GDM1 (cell line): ENCODE results near the gene NR0B2.
"Not testable (repeated sequence)": the region's sequence is repeated elsewhere in the genome, so short reads cannot be mapped to it uniquely, and the experiment has no call there.

Experiments used
- DNase-seq: peaks from one replicate; lab custom pipeline; 2025; lab: John Stamatoyannopoulos, UW

Gene NR0B2

DNA sequence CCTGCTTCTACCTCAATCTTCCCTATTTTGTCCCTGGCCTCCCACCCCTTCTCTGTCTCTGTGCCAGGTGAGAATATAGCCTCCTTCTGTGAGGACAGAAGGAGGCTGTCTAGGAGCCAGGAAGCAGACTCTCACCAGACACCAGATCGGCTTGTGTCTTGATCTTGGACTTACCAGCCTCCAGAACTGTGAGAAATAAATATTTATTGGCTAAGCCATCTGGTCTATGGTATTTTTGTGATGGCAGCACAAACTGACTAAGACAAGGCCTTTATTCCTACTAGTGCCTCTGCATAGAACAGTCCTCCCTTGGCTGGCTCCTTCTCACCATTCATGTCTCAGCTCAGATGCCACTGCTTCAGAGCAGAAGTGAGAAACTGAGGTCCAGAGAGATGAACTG is 25.5 kb downstream of the NR0B2 start:
- no peak for DNase-seq

DNA sequence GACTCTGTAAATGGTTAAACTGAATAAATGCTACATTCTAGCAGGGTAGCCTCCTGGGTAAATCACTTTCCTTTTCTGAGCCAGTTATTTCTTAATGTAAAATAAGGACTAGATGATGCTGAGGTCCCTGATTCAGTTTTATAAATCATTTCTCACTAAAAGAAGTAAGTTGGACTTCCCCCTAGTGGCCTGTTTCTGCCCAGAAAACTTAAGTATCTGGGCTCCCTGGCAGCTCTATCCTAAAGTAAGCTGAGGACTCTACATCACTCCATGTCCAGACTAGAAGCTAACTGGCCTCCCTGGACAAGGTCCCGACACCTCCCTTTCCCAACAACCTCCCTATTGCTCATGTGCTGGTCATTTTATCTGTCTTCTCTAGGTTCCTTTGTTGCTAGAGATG is 26.6 kb downstream of the NR0B2 start:
- DNase-seq = no peak

DNA sequence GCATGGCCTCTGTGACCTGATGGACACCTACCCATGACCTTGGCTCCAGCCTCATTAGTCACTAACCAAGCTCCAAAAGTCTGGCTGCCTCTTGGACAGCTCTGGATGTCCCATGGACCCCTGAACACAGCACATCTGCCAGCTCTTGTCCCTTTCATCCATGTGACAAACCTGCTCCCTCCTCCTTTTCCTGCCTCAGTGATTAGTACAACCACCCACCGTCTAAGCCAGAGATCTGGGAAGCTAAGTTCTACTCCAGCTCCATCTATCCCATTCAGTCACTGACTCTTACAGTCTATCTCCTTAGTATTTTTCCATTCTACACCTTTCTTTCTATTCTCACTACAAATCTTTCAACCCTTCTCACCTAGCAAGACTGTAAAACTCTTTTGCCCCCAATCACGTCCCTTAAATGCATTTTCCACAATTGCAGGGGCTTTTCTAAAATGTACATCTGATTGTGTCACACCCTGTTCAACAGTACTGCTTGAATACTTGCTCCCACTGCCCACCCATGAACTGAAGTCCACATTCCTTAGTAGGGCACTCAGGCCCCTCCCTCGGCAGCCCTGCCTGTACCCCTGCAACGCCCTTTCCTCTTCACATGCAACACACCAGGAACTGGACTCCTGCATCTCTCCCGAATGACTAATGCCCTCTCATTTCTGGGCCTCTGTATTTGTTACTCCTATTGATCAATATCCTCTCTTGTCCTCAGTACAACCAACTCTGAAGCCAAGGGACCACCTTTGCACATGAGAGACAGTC is 30.9 kb downstream of the NR0B2 start:
- no peak for DNase-seq

DNA sequence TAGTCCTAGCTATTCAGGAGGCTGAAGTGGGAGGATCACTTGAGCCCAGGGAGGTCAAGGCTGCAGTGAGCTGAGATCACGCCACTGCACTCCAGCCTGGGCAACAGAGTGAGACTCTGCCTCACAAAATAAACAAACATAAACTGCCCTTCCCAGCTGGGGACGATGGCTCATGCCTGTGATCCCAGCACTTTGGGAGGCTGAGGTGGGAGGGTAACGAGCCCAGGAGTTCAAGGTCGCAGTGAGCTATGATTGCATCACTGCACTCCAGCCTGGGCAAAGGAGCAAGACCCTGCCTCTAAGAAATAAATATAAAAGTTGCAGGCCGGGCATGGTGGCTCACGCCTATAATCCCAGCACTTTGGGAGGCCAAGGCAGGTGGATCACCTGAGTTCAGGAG is 32.2 kb downstream of the NR0B2 start:
- DNase-seq = not testable (repeated sequence)

DNA sequence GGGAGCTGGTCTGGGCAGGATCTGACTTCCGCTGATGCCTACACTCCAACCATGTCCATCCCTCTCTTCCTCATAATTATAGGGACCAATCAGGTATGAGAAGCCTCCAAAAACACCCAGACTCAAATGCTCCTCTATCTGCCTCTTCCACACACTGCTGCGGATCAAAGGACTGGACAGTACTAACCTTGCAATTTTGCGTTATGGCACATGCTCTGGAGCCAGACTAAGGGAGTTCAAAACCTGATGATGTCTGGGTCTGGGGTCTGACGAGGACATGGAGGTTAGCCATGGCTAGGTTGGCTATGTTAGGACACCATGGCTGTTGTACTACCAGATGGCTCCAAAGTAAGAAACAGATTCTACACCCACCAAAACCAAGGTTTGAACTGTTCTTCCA is 34.0 kb downstream of the NR0B2 start:
- no peak for DNase-seq

DNA sequence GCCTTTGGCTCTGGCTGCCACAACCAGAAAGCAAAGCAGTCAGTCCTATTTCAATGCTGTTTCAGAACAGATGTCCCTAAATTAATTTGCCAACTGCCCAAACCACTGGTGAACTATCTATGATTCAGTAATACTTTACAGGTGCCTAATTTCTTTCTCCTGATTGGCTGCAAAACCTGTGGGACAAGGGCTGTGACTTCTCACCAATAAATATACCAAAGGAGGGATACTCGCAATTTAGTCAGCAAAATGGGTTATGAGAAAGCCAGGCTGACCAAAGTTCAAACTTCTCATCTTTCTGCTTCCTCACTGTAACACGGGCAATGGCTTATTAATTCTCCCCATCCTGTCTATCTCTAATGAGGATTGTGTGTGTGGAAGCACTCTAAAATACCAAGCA is 36.4 kb downstream of the NR0B2 start:
- no peak for DNase-seq

DNA sequence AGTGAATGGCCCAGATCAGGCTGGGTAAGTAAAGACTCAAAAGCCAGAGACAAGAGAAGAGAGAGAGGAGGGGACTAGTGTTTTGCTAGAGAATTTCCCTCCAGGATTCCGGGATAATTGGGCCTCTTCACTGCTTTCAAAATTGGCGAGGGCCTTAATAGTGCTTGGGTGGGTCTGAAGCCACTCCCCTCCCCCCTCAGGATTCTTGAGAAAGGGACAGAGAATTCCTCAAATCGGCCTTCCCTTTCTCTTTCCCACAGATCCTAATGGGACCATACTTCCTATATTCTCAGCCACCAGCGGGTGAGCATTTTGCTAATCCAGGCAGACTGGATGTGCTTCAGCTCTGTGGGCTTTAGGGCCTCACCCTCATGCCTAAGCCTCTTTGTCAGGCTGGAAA is 38.9 kb downstream of the NR0B2 start:
- no peak for DNase-seq

DNA sequence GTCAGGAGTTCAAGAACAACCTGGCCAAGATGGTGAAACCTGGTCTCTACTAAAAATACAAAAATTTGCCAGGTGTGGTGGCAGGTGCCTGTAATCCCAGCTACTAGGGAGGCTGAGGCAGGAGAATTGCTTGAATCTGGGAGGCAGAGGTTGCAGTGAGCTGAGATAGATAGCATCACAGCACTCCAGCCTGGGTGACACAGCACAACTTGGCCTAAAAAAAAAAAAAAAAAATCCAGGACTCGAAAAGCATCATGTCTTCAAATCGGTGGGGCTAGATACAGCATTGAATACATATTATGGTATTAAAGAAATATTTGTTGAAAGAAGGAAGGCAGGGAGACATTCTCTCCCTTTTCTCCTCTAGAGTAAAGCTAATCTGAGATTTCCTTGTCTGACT is 40.7 kb downstream of the NR0B2 start:
- DNase-seq = not testable (repeated sequence)

DNA sequence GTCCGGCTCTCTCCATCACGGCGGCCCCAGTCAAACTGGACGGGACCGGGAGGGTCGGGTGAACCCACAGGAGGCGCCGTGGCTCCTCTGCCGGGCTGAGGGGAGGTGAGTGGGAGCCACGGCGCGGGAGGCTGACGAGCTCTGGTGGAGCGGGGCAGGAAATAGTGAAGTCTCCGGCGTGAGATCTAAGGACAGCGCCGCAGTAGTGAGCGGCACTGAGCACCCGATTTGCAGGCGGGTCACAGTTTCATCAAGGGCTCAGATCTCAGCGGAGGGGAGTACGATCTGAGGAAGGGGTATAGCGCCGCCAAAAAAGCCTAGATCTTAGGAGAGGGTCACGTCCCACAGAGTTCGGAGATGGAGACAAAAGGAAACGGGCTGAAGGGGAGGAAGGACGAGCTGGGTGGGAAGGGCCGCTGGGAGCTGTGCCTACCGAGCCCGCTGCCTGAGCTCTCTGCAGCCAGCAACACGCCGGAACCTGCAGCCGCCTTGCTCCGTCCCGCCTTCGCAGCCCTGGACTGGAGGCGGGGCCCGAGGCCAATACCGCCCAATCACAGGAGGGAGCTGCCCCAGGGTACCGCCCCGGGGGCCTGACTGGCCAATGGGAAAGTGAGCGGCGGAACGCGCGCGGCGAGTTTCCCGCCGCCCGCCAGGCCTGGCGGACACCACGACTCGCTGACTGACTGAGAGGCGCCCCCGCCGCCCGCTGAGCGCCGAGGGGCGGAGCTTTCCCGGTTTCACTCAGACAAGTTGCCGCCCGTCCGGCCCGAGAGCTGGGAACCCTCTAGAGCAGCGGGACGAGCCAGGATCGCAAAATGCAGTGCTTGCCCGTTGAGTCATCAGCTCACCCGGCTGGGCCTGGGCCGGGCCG is 48.9 kb downstream of the NR0B2 start:
- DNase-seq = peak; percentile 96

DNA sequence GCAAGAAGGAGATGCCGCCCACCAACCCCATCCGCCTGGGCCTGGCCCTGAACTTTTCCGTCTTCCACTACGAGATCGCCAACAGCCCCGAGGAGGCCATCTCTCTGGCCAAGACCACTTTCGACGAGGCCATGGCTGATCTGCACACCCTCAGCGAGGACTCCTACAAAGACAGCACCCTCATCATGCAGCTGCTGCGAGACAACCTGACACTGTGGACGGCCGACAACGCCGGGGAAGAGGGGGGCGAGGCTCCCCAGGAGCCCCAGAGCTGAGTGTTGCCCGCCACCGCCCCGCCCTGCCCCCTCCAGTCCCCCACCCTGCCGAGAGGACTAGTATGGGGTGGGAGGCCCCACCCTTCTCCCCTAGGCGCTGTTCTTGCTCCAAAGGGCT is 50.1 kb downstream of the NR0B2 start:
- no peak for DNase-seq

DNA sequence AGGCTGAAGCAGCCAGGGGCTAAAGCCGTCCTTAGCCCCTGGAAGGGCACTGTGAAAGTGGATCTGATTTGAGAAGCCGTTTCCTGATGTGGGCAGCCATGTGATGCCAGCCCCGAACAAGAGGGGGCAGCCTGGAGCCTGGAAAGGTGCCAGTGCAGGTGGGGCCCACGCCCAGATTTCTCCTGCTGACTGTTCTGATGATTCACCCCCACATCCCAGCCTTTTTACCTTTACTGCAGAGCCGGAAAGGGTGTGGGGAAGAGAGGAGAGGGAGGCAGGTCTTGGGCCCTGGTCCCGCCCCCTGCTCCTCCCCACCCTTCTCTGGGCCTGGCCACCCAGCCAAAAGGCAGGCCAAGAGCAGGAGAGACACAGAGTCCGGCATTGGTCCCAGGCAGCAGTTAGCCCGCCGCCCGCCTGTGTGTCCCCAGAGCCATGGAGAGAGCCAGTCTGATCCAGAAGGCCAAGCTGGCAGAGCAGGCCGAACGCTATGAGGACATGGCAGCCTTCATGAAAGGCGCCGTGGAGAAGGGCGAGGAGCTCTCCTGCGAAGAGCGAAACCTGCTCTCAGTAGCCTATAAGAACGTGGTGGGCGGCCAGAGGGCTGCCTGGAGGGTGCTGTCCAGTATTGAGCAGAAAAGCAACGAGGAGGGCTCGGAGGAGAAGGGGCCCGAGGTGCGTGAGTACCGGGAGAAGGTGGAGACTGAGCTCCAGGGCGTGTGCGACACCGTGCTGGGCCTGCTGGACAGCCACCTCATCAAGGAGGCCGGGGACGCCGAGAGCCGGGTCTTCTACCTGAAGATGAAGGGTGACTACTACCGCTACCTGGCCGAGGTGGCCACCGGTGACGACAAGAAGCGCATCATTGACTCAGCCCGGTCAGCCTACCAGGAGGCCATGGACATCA is 50.7 kb downstream of the NR0B2 start, which contains the start of gene SFN:
Gene SFN (plus strand): TSS at position 369 of the 904 bp plus-strand sequence. CDS start 64 bp downstream, at position 433.
- DNase-seq = peak; percentile 1

DNA sequence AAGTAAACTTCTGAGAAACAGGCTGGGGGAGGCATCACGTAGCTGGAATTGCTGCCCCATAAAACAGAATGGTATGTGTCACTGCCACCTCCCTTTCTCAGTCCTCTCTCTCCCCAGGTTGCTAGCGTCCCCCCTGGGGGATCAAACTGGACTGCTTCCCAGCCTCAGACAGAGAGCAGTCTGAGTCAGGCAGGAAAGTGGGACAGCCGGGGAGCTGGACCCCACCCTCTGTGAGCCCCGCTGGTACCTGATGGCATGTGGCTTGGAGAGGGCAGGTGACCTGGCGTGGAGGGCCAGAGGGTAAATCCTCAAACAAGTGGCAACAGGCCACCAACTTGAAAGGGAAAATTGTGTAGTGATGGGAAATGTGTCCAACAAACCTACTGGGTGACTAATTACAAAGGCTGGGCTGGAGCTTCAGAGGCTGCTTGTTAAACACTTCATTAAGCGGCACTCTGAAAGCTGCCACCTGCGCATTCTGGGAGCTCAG is 51.8 kb downstream of the NR0B2 start:
- DNase-seq = no peak
